NB4 (cell line): ENCODE measurements around the gene ASNSD1.
"Not testable (repeated sequence)": the region's sequence is repeated elsewhere in the genome, so short reads cannot be mapped to it uniquely, and the experiment has no call there.

Source experiments
- DNase-seq: peaks from one replicate; pipeline ENCODE4 v3.0.0; 2010; ENCODE audit warnings: low read depth
- H3K4me3 ChIP-seq: one replicate; pipeline ENCODE4 v1.5.1; 2011; ENCODE audit warnings: mild to moderate bottlenecking, low read depth, low read length, moderate library complexity
- CTCF ChIP-seq: IDR thresholded peaks from one replicate; pipeline ENCODE4 v1.5.1; 2012; ENCODE audit warnings: low read depth, low read length
- MAX ChIP-seq: IDR thresholded peaks from 2 replicates; pipeline ENCODE4 v1.6.1; 2011; ENCODE audit warnings: low read depth, low read length
- MYC ChIP-seq: IDR thresholded peaks from 2 replicates; pipeline ENCODE4 v1.6.1; 2011; ENCODE audit warnings: low read depth, low read length
- POLR2A ChIP-seq: IDR thresholded peaks from 2 replicates; pipeline ENCODE4 v1.6.1; 2011; ENCODE audit warnings: mild to moderate bottlenecking; ENCODE audit not compliant: insufficient read length; ENCODE audit errors: extremely low read depth

The ASNSD1 gene

DNA sequence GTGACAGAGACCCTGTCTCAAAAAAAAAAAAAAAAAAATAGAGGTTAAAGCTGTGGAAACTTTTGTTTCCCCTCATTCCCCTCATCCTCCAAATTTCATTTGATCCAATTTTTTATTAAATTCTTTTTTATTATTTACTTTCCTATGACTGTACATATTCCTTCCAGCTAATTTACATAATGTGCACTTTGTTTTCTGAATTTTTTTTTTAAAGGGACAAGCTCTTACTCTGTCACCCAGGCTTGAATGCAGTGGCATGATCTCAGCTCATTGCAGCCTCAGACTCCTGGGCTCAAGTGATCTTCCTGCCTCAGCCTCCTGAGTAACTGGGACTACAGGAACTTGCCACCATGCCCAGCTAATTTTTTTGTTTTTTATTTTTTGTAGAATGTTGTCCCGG lies 23.6 kb downstream of the ASNSD1 start:
- TF ChIP-seq MYC (no peak), CTCF (no peak), POLR2A (no peak), MAX (no peak)
- no peak overlapping the region for H3K4me3 ChIP-seq
- DNase-seq, result no peak

DNA sequence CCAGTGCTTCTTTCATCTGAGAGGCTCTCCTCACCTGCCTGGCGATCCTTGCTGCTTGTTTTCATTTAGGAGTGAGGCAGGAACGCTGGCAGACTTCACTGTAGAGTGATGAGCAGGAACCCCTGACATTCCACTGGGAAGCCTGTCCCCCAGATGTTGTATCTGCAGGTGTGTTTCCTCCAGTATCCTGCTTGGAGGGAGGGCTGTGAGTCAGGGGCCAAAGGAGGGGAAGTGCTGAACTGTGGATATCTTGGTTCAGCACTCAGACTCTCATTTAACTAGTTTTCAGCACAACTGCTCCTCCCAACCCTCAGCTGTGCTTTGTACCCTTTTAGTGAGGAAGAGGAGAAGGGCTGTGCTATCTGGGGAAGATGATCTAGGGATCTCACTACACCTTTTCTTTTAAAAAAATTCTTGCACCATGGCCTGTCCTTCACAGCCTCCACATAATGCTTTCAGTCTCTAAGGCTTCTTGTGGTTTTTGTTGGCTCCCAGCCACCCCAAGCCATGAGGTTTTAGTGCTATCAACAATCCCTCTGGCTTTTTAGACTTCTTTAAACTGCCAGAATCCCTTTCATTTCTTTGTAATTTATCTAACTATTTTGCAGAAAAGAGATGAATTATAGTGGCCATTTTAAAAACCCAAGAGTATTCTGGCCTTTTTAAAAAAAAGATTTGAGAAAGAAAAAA lies 24.4 kb downstream of the ASNSD1 start:
- DNase-seq, result peak; percentile 46
- no peak for TF ChIP-seq MYC
- no peak for TF ChIP-seq CTCF
- TF ChIP-seq POLR2A, result no peak
- no peak for TF ChIP-seq MAX

GRCh38 chr2:189687796-189688195 lies 26.5 kb downstream of the ASNSD1 start:
- not testable (repeated sequence) for DNase-seq, H3K4me3 ChIP-seq

More for the DNA sequence above, 24.4 kb downstream of the ASNSD1 start:
- H3K4me3 ChIP-seq, result no peak overlapping the region

GRCh38 chr2:189696223-189696622 lies 35.0 kb downstream of the ASNSD1 start:
- TF ChIP-seq CTCF (no peak), POLR2A (no peak), MYC (no peak), MAX (no peak)

DNA sequence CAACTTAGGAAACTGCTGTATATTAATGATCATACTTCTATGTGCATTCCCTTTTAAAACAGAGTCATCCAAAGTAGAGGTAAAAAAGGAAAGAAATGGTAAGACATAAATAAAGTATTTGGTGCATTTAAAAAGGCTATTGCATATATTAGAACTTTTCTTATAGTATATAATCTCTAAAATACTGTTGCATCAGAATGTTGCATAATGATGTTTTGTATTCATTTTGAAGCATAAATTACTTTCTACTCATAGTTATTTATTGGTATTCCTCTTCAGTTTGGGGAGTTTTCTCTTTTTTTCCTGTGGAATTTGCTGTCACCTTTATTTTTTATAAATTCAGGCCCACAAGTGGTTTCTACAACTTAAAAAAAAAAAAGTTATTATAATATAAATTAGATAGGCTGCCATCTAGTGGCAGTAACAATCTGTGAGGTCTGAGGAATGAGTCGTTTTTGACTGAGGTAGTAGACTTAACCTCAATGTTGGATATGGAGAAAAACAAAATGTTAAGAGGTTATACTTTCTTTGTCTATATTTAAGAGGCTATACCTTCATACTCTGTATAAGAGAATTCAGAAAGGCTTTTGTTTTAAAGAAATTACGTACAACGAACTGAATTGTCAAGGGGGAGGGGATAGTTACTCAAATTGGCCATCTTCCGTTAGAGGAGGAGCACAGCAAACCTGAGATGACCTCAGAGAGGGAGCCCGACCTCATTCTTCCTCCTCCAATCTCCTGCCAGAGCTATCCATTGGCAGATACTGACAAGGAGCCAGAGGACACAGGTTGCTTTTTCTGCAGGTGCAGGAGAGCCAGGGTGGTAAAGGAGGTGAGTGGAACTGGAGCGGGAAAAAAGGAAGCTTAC lies 37.0 kb downstream of the ASNSD1 start:
- H3K4me3 ChIP-seq, result no peak overlapping the region
- peak; percentile 53 for DNase-seq
- TF ChIP-seq CTCF (peak; percentile 50), MYC (no peak)

More at GRCh38 chr2:189696223-189696622, 35.0 kb downstream of the ASNSD1 start:
- DNase-seq, result no peak
- no peak overlapping the region for H3K4me3 ChIP-seq

GRCh38 chr2:189700681-189701080 lies 39.4 kb downstream of the ASNSD1 start:
- no peak for DNase-seq
- H3K4me3 ChIP-seq, result no peak overlapping the region
- TF ChIP-seq MAX, result no peak
- no peak for TF ChIP-seq CTCF
- TF ChIP-seq MYC, result no peak
- TF ChIP-seq POLR2A, result no peak
